Stimulated activated CD4-positive, alpha-beta T cell treated with anti-CD3 and anti-CD28 coated beads, Interleukin-2, amount 100 ng/mL, for 24 hours (primary cell): ENCODE measurements around the gene PLD3.

Experiments
- DNase-seq, 2 donors: peaks; one replicate each; pipeline ENCODE4 v3.0.0-alpha.2; 2020

PLD3 gene

DNA sequence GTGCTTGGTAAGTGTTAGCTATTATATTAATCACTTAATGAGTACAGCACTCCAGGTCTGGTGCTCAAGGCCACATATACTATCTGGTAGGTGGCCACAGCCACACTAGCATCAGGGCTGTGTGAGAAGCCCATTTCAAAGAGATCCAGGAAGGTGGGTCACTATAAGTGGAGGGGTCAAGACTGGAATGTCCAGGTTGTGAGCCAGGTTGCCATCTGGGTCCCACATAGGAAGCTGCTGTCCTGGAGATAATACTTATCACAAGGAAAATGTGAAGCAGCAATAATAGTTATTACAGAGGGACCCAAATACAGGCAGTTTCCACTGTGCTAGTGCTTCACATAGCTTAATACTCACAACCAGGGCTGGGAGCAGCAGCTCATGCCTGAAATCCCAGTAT lies 13.4 kb upstream of the PLD3 start:
- DNase-seq: no peak

DNA sequence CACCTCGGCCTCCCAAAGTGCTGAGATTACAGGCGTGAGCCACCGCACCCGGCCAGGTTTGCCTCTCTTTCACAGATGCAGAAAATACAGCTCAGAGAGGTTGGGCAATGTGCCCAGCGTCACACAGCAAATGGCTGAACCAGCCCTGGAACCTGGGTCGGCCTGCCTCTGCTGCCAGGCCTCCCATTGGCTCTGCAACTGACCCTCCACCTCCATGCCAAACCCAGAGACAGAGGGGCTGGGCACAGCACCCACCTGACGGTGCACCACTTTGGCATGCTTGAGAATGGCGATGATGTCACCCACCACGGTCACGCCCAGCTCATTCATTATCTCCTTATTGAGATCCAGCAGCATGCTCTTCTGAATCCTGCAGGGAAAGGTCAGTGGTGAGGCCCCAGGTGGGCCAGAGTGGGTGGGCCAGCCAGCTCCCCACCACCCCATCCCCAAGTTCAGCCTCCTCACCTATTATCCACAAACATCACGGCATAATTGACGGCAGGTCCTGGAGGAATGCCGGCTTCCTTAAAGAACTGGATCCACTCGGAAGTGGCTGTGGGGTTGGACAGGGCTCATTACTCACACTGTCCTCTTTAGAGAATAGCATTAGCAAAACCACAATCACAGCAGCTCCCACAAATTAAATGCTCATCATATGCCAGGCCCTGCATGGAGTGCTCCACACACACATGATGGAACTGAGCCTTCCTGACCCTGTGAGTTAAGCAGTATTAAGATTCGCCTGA lies 12.5 kb upstream of the PLD3 start:
- no peak for DNase-seq

DNA sequence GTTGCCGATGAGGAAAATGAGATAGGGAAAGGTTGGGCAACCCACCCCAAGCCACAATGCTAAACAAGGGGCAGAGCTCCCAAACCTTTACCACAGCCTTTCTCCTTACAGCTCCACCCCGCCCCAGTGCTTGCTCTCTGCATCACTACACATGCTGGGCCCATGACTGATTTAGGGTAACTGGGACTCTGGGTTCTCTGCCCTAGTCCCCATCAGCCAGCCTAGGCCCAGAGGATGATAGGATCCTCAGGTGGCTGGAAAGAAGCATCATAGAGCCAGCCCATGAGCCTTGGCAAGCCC lies 11.9 kb upstream of the PLD3 start:
- no peak for DNase-seq

DNA sequence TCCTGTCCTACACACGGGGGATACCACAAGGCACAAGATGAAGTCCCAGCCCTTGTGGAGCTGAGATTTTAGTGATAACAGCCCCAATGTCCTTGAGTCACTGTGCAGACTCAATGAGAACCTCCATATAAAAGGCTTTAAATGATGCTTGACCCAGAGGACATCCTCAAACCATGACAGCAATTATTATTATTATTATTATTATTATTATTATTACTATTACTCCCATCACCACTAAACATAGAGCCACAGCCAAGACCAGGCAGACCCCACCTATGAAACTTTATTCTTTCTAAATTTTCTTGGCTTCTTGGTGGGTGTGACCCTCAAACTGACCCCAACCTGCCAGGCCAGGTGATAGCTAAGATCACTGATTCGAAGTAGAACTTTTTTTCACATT lies 11.4 kb upstream of the PLD3 start:
- no peak for DNase-seq

DNA sequence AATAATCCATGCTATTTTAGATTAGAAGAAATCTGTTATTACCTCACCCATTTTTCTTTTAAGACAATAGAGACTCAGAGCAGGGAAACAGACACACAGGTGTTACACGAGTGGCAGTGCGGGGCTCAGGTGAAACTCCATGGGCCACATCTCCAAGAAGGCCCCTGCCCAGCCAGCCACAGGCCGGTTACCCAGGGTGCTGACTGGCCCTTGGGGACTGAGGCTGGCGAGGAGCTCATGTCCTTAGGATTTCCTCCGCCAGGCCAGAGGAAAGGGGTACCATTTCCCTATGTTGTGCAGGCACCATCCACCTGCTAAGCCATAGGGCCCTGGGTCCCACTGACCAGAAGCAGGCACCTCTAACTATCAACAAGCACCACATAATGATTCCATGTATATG lies 10.9 kb upstream of the PLD3 start:
- DNase-seq: no peak

DNA sequence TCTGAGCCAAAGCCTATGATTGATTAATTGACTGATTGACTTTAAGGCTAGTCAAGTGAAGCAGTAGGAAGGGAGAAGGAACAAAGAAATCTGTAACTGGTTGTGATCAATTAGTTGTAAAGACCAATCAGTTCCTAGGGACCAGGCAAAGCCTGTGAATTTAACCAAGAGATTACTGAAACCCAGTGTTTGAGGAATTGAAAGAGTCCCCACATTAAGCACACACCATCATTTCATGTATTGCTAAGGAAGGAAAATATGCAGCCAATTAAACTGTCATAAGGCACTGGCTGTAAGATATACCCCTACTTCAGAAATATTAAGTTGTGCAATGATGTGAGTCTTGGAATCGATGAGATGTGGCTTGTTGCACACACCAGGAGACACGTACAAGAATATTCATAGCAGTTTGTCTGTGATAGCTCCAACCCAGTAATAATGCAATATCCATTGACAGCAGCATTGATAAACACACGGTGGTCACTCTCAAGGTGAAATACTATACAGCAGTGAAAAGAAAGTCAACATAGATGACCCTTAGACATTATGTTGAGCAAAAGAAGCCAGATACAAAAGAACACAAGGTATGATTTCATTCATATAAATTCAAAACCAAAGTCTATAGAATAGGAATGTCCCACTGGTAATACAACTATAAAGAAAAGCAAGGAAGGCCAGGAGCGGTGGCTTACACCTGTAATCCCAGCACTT lies 9.3 kb upstream of the PLD3 start:
- DNase-seq: no peak

DNA sequence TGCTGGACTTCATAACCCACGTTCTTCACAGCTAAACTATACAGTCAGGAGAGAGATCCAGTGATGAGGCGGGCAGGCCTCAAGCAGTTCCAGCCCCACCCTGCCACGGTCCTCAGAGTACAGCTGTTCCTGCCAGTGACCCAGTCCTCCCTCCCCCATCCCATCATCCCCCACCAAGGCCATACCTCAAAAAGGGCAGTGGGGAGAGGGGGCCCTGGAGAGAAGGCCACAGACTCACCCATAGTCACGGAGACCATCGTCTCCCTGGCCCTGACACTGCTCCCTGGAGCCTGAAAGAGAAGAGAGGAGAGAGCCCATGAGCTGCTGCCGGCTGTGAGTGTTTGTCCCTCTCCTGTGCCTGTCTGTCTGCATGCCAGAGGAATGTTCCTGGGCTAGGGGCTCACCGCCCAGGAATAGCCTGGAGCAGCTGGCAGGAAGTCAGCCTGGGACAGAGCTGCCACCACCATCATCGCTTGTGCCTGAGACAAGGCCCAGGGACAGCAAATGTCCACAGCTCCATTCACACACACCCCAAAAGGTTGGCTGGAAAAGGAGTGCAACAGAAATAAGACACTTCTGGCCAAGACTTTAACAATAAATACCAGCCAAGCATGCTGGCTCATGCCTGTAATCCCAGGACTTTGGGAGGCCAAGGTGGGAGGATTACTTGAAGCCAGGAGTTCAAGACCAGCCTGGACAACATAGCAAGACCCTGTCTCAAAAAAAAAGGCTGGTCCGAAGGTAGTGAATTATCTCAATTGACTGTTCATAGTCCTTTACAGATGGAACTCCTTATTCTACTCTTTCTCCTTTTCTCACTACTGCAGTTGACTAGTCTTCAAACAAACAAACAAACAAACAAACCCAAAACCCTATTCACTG lies 6.7 kb upstream of the PLD3 start:
- DNase-seq: no peak

DNA sequence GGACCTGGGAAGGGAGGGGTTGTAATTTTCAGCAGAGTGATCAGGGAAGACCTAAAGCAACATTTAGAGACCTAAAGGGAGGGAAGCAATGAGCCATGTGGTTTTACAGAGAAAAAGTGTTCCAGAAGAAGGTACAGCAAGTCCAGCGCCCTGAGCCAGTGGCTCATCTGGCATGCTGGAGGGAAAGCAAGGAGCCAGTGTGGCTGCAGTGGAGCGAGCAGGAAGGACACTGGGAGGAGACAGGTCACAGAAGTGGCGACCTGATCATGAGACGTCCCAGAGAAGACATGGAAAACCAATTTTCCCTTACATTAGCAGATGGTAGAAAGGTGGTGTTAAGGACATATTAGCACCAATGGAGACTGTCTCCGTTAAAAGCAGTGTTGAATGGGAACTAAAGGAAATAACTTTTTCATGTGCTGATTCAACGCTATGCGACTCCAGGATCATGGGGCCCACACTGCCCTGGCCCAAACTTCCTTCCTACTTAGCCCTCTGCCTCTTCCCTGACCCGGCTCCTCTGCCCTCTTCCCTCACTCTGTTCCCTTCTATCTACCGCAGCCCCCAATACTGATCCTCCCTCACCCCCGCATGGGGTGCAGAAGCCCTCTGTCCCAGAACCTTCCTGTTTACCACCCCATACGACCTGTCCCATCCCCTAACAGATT lies 5.7 kb upstream of the PLD3 start:
- DNase-seq: no peak

DNA sequence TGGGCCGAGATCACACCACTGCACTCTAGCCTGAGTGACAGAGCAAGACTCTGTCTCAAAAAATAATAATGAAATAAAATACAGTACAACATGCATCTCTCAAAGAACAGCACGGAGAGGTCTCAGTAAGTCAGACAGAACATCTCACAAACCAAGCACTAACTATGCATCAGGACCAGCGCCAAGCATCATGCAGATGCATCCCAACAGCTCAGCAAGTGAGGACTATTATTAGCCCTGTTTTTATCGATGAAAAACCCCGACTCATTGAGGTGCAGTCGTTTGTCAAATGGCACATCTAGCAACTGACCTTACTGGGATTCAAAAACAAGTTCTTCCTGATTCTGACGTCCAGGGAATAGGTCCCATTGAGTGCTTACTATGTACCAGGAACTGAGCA lies 4.1 kb upstream of the PLD3 start:
- no peak for DNase-seq

DNA sequence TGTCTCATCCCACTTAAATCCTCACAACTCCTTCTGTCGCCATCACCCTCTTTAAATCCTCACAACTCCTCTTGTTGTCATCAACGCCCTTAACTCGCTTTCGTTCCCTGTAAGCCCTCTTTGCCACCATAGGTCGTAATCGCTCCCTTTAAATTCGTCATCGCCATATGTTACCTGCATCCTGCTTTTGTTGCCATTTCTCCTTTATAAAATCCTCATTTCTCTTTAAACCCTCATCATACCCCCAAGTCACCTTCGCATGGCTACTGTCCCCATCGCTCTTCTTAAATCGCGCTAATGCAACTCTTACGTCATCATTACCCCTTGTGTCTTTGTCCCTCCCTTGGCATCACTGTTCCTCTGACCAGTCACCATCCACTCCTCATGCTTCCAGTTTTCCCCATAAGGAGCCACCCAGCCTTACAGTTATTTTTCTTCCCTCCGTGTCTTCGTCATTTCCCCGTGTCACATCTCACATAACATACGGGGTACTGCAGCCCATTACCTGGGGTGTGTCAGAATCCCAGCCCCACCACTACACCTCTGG lies 539 bp downstream of the PLD3 start:
- no peak for DNase-seq

DNA sequence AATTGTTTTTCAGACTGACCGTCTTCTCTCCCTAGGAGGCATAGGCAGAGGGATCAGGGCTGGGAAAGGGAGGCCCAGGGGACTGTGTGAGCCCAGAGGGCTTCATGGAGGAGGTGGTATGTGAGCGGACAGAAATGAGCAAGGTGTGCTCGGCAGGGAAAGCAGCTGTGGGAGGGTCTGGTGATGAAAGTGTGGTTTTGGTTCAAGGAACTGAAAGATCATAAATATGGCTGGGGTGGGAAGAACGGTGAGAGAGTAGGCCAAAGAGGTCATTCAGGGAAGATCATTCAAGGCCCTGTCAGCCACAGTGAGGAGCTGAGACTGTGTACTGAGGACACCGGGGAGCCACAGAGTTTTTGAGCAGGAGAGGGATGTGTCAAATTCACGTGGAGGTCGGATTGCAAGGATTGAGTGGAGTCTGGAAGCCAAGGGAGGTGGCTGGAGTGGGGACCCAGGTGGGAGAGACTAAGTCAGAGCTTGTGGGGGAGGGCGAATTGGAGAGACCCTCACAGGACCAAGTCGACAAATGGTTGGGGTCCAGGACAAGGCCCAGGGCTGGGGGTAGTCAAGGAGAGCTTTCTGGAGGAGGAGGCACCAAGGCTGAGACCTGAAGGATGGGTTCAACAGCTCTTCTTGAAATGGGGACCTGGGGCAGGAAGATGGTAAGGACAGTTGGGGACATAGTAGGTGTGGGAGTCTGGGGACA lies 7.6 kb downstream of the PLD3 start:
- DNase-seq: no peak

DNA sequence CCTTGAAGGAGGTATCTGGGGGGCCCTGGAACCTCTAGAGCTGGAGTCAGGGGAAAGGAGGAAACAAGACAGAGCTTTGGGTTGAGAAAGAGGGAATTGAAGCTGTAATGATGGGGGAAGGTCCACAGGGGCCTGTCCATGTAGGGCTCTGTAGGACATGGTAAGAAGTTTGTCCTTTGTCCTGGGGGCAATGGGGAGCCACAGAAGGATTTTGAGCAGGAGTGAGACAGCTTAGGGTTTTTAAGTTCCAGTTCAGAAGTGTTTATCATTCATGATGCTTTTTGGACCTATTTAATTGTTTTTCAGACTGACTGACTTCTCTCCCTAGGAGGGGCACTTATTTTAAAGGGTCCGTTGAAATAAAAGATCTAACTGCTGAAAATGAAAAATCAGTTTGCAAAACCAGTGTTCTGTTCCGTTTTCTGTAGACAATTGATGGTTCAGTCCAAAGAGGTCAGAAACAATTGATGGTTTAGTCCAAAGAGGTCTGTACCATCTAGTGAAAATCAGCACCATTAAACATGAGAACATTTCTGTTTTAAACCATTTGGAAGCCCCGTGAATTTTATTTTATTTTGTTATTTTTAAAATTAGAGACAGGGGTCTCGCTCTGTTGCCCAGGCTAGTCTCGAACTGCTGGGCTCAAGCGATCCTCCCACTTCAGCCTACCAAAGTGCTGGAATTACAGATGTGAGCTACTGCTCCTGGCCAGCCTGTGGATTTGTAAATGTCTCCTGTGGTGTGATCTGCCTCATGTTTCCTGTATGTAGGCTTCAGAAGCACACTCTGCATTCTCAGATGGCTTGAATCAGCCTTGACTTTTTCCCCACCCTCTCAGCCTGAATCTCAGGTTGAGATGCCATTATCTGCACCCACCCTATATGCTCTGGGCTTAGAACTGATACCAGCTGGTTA lies 8.4 kb downstream of the PLD3 start:
- no peak for DNase-seq

DNA sequence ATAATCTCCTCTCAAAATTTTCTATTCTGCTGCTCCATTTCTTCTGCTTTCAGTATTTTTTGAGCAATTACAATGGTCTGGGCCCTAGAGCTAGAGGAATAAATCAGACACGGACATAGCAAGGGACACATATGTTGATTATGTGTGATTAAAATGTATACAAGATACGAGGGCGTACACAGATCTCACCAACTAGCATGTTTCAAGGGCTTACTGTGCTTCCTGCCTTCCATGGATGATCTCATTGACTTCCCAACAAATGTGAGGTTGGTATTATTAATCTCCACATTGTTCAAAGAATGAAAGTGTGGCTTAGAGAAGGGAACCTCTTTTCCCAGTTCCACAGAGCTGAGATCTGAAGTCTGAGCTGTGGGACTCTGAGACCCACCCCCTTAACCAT lies 9.1 kb downstream of the PLD3 start:
- DNase-seq: no peak

DNA sequence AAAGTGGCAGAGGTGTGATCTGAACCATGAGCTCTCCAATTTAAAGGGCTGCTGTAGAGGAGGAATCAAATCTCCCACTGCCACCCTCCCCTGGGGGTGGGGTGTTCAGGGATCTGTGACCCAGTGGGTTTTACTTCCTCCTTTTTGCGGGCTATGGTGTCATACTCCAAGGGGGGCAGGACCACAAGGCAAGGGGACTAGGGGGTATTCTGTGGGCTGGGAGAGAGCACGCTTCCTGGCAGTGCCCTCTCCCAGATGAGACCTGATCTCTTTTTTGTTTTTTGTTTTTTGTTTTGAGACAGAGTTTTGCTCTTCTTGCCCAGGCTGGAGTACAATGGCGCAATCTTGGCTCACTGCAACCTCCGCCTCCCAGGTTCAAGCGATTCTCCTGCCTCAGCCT lies 10.3 kb downstream of the PLD3 start:
- DNase-seq: no peak

DNA sequence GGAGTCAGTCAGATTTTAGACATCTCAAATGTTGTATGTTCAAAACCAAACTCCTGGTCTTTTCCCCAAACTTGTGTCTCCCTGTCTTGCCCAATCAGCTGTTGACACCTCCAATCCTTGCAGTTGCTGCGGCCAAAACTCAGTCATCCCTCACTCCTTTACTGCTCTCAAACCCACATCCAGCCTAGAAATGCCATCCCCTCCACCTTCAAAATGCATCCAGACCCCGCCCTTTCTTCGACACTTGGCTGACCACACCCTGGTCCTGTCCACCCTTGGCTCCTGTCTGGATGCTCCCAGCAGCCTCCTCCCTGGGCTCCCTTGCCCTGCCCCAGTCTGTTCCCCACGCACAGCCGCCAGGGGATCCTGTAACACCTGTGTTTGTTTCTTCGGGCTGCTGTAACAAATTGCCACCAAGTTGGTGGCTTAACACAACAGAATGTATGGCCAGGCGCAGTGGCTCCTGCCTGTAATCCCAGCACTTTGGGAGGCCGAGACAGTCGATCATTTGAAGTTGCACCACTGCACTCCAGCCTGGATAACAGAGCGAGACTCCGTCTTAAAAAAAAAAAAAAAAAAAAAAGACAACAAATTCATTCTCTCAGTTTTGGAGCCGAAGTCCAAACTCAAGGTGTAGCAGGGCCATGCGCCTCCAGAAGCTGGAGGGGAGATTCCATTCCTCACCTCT lies 11.7 kb downstream of the PLD3 start:
- no peak for DNase-seq

DNA sequence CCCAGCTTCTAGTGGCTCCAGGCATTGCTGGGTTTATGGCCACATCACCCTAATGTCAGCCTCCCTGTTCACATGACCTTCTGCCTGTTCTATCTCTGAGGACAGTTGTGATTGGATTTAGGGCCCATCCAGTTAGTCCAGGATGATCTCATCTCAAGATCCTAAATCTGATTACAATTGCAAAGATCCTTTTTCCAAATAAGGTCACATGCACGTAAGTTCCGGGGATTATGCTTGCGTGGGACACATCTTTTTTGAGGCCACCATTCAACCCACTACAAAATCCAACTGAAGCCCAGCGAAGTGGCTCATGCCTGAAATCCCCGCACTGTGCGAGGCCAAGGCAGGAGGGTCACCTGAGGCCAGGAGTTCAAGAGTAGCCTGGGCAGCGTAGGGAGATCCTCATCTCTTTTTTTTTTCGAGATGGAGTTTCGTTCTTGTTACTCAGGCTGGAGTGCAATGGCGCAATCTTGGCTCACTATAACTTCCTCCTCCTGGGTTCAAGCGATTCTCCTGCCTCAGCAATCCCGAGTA lies 12.3 kb downstream of the PLD3 start:
- DNase-seq: no peak

DNA sequence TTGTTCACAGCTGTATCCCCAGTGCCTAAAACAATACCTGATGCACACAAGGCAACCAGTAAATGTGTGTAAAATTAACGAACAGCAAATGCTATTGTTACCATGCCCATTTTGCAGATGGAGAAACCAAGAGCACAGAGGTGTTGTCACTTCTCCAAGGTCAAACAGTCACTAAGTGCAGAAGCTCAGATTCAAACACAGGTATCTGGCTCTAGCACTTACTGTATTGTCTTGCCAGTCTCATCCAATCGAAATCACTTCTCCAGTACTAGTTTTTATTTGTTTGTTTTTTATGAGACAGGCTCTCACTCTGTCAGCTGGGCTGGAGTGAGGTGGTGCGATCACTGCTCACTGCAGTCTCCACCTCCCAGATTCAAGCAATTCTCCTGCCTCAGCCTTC lies 13.7 kb downstream of the PLD3 start:
- no peak for DNase-seq

DNA sequence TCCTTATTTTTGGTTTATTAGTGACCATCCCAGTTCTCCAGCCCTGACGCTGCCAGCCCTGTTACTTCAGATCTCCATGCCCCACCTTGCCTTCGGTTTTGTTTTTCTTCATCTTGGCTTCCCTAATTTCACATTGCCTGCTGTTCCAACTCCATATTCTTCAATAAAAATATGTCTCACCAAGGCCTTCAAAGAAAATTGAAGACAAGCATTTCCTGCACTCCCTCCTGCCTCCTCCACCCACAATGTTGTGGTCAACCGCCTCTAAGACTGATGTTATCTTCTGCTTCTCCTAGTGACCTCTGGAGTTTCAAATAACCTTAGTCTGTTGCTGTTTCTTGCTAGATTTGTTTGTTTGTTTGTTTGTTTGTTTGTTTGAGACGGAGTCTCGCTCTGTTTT lies 14.6 kb downstream of the PLD3 start:
- DNase-seq: no peak

DNA sequence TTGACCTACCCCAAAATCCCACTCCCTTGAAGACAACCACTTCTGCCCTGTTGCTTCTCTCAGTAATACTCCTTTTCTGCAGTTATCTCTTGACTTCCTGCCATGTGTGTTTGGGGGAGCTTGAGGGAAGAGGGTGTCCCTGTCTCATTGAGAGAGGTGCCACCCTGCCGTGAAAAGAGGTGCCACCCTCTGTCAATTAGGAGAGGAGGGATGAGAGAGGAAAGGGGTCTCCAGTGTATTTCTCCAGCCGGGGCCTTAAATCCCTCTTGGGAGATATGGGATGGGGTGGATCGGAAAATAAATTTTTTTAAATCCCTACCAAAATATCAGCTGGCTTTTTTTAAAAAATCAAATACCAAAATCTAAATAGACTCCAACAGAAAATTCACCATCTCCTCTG lies 16.5 kb downstream of the PLD3 start:
- no peak for DNase-seq

DNA sequence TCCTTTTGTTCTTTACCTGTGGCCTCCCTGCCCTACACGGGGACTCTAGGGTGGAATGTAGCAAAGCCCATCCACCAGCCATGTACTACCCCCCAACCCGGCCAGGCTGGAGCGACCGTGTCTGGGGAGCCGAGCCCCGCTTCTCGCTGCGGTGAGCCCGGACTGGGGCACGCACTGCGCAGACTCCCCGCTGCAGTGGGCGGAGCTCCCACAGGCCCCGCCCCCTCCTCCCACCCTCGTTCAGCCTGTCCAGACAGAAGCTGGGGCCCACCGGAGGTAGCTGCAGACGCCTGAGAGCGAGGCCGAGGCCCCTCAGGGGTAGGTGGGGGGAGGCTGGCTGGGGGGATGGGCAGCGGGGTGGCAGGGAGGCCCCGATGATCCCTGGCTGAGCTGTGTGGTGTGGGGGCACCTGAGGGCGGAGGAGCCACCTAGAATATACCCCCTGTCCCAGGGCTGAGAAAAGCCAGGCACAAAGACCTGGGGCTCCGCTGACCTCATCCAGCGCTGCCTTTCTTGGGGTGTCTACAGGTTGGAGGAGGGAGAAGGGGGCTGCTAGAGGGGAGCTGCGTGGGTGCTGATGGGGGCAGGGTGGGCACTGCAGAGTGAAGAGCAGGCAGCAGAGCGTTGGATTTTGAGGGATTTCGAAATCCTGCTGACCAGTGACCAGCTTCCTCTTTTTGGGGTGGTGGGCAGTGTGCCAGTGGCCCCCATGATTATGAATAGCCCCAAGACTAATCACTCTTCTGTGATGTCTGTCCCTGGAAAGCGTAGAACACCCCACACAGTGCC lies 17.3 kb downstream of the PLD3 start:
- peak; percentile 53 to 74 for DNase-seq
